HL-60 (cell line): ENCODE measurements around the gene SORCS2.

Experiments used
- POLR2AphosphoS5 ChIP-seq: IDR thresholded peaks from 2 replicates; pipeline ENCODE4 v1.6.1; 2012; ENCODE audit warnings: low read depth
- TF ChIP-seq, protein P1 (sequence below): IDR thresholded peaks from one replicate; pipeline ENCODE4 v1.5.1; 2011; ENCODE audit warnings: low read length, control low read depth, inconsistent platforms; ENCODE audit not compliant: insufficient read depth

DNA sequence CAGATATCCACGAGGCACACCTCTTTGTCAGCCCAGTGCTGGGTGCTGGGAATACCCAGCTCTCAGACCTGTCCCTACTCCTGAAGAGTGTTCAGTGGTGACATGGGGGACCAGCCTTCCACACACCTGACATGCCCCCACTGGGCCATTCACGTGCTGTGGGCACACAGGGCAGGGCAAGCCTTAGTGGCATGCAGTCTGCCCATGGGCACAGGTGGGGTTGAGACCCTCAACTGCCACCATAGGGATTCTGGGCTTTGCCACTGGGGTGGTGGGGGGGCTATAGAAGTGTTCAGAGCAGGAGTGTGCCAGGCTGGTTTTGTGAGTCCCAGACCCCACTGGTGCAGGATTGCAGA lies 259.1 kb downstream of the SORCS2 start:
- TF ChIP-seq, protein P1, sequence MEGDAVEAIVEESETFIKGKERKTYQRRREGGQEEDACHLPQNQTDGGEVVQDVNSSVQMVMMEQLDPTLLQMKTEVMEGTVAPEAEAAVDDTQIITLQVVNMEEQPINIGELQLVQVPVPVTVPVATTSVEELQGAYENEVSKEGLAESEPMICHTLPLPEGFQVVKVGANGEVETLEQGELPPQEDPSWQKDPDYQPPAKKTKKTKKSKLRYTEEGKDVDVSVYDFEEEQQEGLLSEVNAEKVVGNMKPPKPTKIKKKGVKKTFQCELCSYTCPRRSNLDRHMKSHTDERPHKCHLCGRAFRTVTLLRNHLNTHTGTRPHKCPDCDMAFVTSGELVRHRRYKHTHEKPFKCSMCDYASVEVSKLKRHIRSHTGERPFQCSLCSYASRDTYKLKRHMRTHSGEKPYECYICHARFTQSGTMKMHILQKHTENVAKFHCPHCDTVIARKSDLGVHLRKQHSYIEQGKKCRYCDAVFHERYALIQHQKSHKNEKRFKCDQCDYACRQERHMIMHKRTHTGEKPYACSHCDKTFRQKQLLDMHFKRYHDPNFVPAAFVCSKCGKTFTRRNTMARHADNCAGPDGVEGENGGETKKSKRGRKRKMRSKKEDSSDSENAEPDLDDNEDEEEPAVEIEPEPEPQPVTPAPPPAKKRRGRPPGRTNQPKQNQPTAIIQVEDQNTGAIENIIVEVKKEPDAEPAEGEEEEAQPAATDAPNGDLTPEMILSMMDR = no peak
- no peak for TF ChIP-seq POLR2AphosphoS5
